PC-9 (cell line): ENCODE results near the gene KRTAP10-1. TPM values are rescaled to one million over a fixed set of nuclear protein-coding genes. Genes with fewer than 3 reads are reported as not detected.
"Not testable (repeated sequence)": the region's sequence is repeated elsewhere in the genome, so short reads cannot be mapped to it uniquely, and the experiment has no call there.

Experiments
- BruUV-seq: library from RNA; stranded (reverse); fragments of 400-500 nt; replicated peaks from 2 replicates; lab custom pipeline; 2021; lab: Mats Ljungman, UMichigan
- CTCF ChIA-PET: fragments of 300-600 bp; sonication (Branson Sonifier 250); formaldehyde crosslinking; loops from one replicate; lab custom pipeline; 2022; ENCODE audit warnings: antibody characterized with exemption; lab: Charles Lee
- POLR2A ChIA-PET: fragments of 300-600 bp; sonication (Branson Sonifier 250); formaldehyde crosslinking; loops from one replicate; lab custom pipeline; 2022; ENCODE audit warnings: antibody characterized with exemption; ENCODE audit not compliant: unreplicated experiment; lab: Charles Lee
- DNase-seq, 2 experiments: peaks; one replicate each; pipeline versions ENCODE4 v3.0.0 to v3.0.0-alpha.2; 2015 to 2022; ENCODE audit warnings: mixed read lengths in 1 of 2
- H2AFZ ChIP-seq: fragments of 200-600 bp; sonication (generic); 2 replicates; pipeline ENCODE4 v1.8.1; 2017; ENCODE audit warnings: antibody characterized with exemption
- H3F3A ChIP-seq: fragments of 200-600 bp; sonication (generic); 2 replicates; pipeline ENCODE4 v1.8.1; 2017; ENCODE audit warnings: antibody characterized with exemption, mild to moderate bottlenecking, low read depth; ENCODE audit not compliant: insufficient read depth
- H3K27ac ChIP-seq: fragments of 200-600 bp; sonication (generic); 2 replicates; pipeline ENCODE4 v1.6.1; 2016; ENCODE audit warnings: mixed run types
- H3K27me3 ChIP-seq: fragments of 200-600 bp; sonication (generic); 2 replicates; pipeline ENCODE4 v1.6.1; 2016; ENCODE audit warnings: low read depth, mixed run types; ENCODE audit not compliant: insufficient read depth
- H3K36me3 ChIP-seq: fragments of 200-600 bp; sonication (generic); 2 replicates; pipeline ENCODE4 v1.6.1; 2016; ENCODE audit warnings: low read depth, mixed run types
- H3K4me1 ChIP-seq: fragments of 200-600 bp; sonication (generic); replicated peaks from 2 replicates; pipeline ENCODE4 v1.6.1; 2016; ENCODE audit warnings: mixed run types; ENCODE audit not compliant: insufficient read depth
- H3K4me2 ChIP-seq: fragments of 200-600 bp; sonication (generic); 2 replicates; pipeline ENCODE4 v1.6.1; 2017; ENCODE audit warnings: mixed run types
- H3K4me3 ChIP-seq: fragments of 200-600 bp; sonication (generic); 2 replicates; pipeline ENCODE4 v1.6.1; 2016; ENCODE audit warnings: mixed run types
- H3K79me2 ChIP-seq: fragments of 200-600 bp; sonication (generic); 2 replicates; pipeline ENCODE4 v1.6.1; 2017; ENCODE audit warnings: low read depth, mixed run types
- H3K9me2 ChIP-seq: fragments of 200-600 bp; sonication (generic); 2 replicates; pipeline ENCODE4 v1.8.1; 2017; ENCODE audit warnings: mild to moderate bottlenecking; ENCODE audit not compliant: insufficient read depth
- H3K9me3 ChIP-seq: fragments of 200-600 bp; sonication (generic); 2 replicates; pipeline ENCODE4 v1.8.1; 2016; ENCODE audit warnings: low read depth; ENCODE audit not compliant: insufficient read depth
- H4K20me1 ChIP-seq: fragments of 200-600 bp; sonication (generic); 2 replicates; pipeline ENCODE4 v1.8.1; 2017; ENCODE audit not compliant: insufficient read depth
- EZH2 ChIP-seq: fragments of 200-600 bp; sonication (generic); IDR thresholded peaks from 2 replicates; pipeline ENCODE4 v1.8.0; 2017; ENCODE audit warnings: antibody characterized with exemption, low read depth
- intact Hi-C: fragments of 100-400 bp; cut with micrococcal nuclease; formaldehyde crosslinking; loops from one replicate; pipeline ENCODE4 v1.10.0; 2022; ENCODE audit not compliant: unreplicated experiment
- total RNA-seq: library from RNA; stranded (reverse); gene quantifications from 2 replicates; pipeline ENCODE4 v1.2.3, GENCODE V29; 2021
- TF ChIP-seq, protein P1 (sequence below): fragments of 200-600 bp; sonication (generic); conservative IDR thresholded peaks from 2 replicates; pipeline ENCODE4 v1.6.1; 2017; ENCODE audit warnings: mixed run types, antibody characterized with exemption, mild to moderate bottlenecking, moderate library complexity

KRTAP10-1 gene
- total RNA-seq, 1 experiment from 2014 or later, result not detected

DNA sequence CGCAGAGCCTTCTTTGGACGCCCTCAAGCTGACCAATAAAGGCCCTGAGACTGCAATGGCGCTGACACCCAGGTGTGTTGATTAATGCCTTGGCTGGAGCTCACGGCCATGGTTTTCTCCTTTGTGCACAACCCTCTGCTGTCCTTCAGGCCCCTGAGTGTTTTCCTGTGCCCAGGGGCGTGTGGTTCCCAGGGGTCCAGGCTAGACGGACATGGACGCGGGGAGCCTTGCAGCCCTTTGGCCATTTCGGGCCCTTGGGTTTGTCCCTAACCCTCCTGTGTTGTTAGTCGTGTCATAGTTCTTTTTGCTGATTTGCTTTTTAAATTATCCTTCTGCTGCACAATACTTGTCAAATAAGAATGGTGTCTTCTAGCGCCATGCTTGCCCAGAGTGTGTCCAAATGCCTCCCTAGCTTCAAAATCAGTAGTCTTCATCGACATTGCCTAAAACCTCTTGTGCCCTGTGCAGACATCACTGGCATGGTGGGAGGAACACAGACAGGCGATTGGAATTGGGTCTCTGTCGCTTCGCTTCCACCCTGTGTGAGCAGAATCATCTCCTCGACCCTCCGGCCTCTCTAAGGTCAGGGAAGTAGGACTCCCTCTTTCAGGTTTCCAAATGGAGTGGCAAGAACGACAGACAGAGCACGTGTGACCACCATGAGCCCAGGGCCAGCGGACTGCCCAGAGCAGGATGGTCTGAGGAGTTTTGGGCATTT is 35.5 kb upstream of the KRTAP10-1 start:
- POLR2A ChIA-PET, result no interaction called here
- no peaks in the 10 kb centered on the region for H3K9me2 ChIP-seq
- H3F3A ChIP-seq, result no peaks in the 10 kb centered on the region
- CTCF ChIA-PET, result no interaction called here
- H3K4me1 ChIP-seq, result no peaks in the 10 kb centered on the region
- no peaks in the 10 kb centered on the region for H3K79me2 ChIP-seq
- TF ChIP-seq EZH2, result no peak
- TF ChIP-seq, protein P1, sequence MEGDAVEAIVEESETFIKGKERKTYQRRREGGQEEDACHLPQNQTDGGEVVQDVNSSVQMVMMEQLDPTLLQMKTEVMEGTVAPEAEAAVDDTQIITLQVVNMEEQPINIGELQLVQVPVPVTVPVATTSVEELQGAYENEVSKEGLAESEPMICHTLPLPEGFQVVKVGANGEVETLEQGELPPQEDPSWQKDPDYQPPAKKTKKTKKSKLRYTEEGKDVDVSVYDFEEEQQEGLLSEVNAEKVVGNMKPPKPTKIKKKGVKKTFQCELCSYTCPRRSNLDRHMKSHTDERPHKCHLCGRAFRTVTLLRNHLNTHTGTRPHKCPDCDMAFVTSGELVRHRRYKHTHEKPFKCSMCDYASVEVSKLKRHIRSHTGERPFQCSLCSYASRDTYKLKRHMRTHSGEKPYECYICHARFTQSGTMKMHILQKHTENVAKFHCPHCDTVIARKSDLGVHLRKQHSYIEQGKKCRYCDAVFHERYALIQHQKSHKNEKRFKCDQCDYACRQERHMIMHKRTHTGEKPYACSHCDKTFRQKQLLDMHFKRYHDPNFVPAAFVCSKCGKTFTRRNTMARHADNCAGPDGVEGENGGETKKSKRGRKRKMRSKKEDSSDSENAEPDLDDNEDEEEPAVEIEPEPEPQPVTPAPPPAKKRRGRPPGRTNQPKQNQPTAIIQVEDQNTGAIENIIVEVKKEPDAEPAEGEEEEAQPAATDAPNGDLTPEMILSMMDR, result no peak
- no TSS peak for BruUV-seq
- H3K4me3 ChIP-seq, result no peak overlapping the region
- intact Hi-C loops, result no loop called here
- no peak overlapping the region for H3K4me2 ChIP-seq
- H2AFZ ChIP-seq, result no peak overlapping the region
- H3K9me3 ChIP-seq, result no peaks in the 10 kb centered on the region
- no peak for DNase-seq
- H3K27me3 ChIP-seq, result peaks cover 53% of the 10 kb centered on the region
- H3K27ac ChIP-seq, result no peak overlapping the region
- H3K36me3 ChIP-seq, result no peaks in the 10 kb centered on the region
- no peaks in the 10 kb centered on the region for H4K20me1 ChIP-seq

DNA sequence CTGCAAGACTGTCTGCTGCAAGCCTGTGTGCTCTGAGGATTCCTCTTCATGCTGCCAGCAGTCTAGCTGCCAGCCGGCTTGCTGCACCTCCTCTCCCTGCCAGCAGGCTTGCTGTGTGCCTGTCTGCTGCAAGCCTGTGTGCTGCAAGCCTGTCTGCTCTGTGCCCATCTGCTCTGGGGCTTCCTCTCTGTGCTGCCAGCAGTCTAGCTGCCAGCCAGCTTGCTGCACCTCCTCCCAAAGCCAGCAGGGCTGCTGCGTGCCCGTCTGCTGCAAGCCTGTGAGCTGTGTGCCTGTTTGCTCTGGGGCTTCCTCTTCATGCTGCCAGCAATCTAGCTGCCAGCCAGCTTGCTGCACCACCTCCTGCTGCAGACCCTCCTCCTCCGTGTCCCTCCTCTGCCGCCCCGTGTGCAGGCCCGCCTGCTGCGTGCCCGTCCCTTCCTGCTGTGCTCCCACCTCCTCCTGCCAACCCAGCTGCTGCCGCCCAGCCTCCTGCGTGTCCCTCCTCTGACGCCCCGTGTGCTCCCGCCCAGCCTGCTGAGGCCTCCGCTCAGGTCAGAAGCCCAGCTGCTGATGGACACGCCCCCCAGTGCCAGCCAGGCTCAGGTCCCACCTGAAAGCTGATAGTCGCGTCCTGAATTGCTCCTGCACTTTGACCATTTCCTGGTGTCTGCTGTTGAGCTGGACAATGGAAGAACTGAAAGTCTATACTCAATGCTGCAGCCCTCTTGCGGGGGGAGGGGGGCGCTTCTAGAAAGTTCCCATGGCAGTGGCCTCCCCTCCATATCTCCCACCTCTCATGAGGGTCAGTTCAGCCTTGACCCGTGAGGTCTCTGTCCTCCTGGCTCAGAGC is 34.7 kb upstream of the KRTAP10-1 start:
- Histone ChIP-seq H3K4me3 (no peak overlapping the region), H3K4me2 (no peak overlapping the region), H3K4me1 (no peaks in the 10 kb centered on the region), H3K27ac (no peak overlapping the region), H3K36me3 (no peaks in the 10 kb centered on the region), H4K20me1 (no peaks in the 10 kb centered on the region), H2AFZ (no peak overlapping the region), H3K9me2 (no peaks in the 10 kb centered on the region), H3F3A (no peaks in the 10 kb centered on the region), H3K9me3 (no peaks in the 10 kb centered on the region), H3K79me2 (no peaks in the 10 kb centered on the region), H3K27me3 (peaks cover 58% of the 10 kb centered on the region)
- ChIA-PET POLR2A (no interaction called here), CTCF (no interaction called here)
- intact Hi-C loops, result no loop called here
- no TSS peak for BruUV-seq
- DNase-seq, result no peak
- TF ChIP-seq, protein P1, result no peak
- no peak for TF ChIP-seq EZH2

DNA sequence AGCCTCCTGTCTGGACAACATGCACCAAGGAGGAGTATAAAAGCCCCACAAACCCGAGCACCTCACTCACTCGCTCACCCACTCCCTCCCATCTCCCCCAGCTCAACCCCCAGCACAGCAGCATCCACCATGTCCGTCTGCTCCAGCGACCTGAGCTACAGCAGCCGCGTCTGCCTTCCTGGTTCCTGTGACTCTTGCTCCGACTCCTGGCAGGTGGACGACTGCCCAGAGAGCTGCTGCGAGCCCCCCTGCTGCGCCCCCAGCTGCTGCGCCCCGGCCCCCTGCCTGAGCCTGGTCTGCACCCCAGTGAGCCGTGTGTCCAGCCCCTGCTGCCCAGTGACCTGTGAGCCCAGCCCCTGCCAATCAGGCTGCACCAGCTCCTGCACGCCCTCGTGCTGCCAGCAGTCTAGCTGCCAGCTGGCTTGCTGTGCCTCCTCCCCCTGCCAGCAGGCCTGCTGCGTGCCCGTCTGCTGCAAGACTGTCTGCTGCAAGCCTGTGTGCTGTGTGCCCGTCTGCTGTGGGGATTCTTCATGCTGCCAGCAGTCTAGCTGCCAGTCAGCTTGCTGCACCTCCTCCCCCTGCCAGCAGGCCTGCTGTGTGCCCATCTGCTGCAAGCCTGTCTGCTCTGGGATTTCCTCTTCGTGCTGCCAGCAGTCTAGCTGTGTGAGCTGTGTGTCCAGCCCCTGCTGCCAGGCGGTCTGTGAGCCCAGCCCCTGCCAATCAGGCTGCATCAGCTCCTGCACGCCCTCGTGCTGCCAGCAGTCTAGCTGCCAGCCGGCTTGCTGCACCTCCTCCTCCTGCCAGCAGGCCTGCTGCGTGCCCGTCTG is 33.8 kb upstream of the KRTAP10-1 start, which contains the start of gene KRTAP10-4:
Gene KRTAP10-4, plus strand, starts transcription at position 100 of the 827 bp plus-strand sequence. Its CDS starts 30 bp downstream, at position 130.
- H3K4me3 ChIP-seq, H3K79me2 ChIP-seq, H3K36me3 ChIP-seq, H4K20me1 ChIP-seq, POLR2A ChIA-PET, H3K4me1 ChIP-seq, H3K9me2 ChIP-seq, H2AFZ ChIP-seq, H3F3A ChIP-seq, intact Hi-C loops, H3K27ac ChIP-seq, DNase-seq, H3K9me3 ChIP-seq, BruUV-seq, H3K4me2 ChIP-seq, CTCF ChIA-PET: not testable (repeated sequence)
- peaks cover 66% of the 10 kb centered on the region for H3K27me3 ChIP-seq
